Natural killer cell treated with Interleukin-12 subunit alpha and Interleukin-12 subunit beta and Interleukin-15 and Interleukin-18, amount 100 ng/mL, for 72 hours (primary cell): Measurements from ENCODE around the gene CFAP52. TPM values are rescaled to one million over a fixed set of nuclear protein-coding genes. Genes with fewer than 3 reads are reported as not detected.
A peak's percentile ranks its signal among the peaks of the same experiment; 100 is the strongest.
"Not testable (repeated sequence)": the region's sequence is repeated elsewhere in the genome, so short reads cannot be mapped to it uniquely, and the experiment has no call there.

ENCODE experiments used
- ATAC-seq, 2 donors: fragments of 150-1000 bp; cut with Tn5 transposase in 1 of 2; sonication (Bioruptor Pico), chemical (Tn5 transposase) in 1 of 2; 2 replicates each; pipeline ENCODE4 v1.10.0; 2021
- DNase-seq: peaks from one replicate; pipeline ENCODE4 v3.0.0; 2022; ENCODE audit warnings: low spot score
- H3K27ac Mint-ChIP-seq, 2 donors: 1 replicate in 1 of 2; 2 replicates in 1 of 2; pipeline ENCODE4 v1.8.0; 2022; ENCODE audit warnings: mixed read lengths in 2 of 2, mild to moderate bottlenecking in 1 of 2, moderate library complexity in 1 of 2
- H3K27me3 Mint-ChIP-seq, 2 donors: 1 replicate in 1 of 2; 2 replicates in 1 of 2; pipeline ENCODE4 v1.8.0; 2022; ENCODE audit warnings: mixed read lengths in 2 of 2
- H3K36me3 Mint-ChIP-seq: one replicate; pipeline ENCODE4 v1.8.0; 2022; ENCODE audit warnings: mixed read lengths
- H3K4me1 Mint-ChIP-seq, 2 donors: 1 replicate in 1 of 2; 2 replicates in 1 of 2; pipeline ENCODE4 v1.8.0; 2022; ENCODE audit warnings: low read depth in 2 of 2, mixed read lengths in 2 of 2, mild to moderate bottlenecking in 1 of 2
- H3K4me3 Mint-ChIP-seq: one replicate; pipeline ENCODE4 v1.8.0; 2022; ENCODE audit warnings: mixed read lengths
- H3K9me3 Mint-ChIP-seq: 2 replicates; pipeline ENCODE4 v1.8.0; 2022; ENCODE audit warnings: mixed read lengths
- total RNA-seq, 2 donors: library from RNA; stranded (reverse); gene quantifications; one replicate each; pipeline ENCODE4 v1.2.3, GENCODE V29; 2022

Gene CFAP52
- total RNA-seq, 2 donors from 2014 or later = not detected

DNA sequence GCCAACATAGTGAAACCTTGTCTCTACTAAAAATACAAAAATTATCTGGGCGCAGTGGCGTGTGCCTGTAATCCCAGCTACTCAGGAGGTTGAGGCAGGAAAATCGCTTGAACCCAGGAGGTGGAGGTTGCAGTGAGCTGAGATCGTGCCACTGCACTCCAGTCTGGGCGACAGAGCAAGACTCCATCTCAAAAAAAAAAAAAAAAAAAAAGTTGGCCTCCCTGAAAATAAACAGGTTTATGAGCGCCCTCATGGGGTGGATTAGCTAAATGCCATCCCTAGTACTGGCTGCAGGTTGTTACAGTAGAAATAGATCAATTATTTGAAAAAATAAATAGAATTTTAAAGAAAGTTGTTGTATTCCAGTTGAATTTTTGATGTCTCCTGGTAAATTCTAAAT, 21.7 kb upstream of the CFAP52 start:
- not testable (repeated sequence) for DNase-seq, H3K27ac Mint-ChIP-seq, ATAC-seq

DNA sequence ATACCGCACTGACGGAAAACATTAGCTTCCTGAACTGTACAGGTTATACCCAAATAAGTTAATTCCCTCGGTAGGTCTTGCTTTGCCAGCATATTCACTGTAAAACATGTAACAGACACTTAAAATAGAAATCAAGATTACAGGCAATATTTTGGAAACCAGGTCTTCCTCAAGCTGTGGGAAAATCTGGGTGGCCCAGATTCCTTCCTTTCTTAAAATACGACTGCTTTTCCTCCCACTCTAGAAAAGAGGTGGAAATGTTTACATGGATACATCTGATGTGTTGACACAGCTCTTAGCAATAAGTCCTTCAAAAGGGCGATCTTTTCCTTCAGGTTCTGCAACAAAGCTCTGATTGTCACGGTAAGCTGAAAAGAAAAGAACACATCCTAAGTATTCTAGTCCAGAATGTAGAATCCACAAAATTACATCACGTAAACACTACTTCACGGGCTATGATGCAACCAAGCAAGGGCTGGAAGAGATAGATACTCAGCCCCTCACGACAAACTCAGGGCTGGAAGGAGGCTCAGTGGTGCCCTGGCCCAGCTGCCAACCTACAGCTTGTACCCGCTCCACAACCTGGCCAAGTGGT, 19.2 kb upstream of the CFAP52 start:
- no peaks in the 10 kb centered on the region for H3K9me3 Mint-ChIP-seq
- peaks cover 8 to 12% of the 10 kb centered on the region in 2 donors for H3K4me1 Mint-ChIP-seq
- ATAC-seq (no peak), DNase-seq (no peak)
- H3K4me3 Mint-ChIP-seq = no peak overlapping the region
- no peaks in the 10 kb centered on the region for H3K27me3 Mint-ChIP-seq
- H3K36me3 Mint-ChIP-seq = no peaks in the 10 kb centered on the region
- H3K27ac Mint-ChIP-seq = no peak overlapping the region

More for the DNA sequence above, 21.7 kb upstream of the CFAP52 start:
- H3K4me1 Mint-ChIP-seq = peaks cover 0 to 10% of the 10 kb centered on the region in 2 donors
- H3K4me3 Mint-ChIP-seq, H3K9me3 Mint-ChIP-seq, H3K27me3 Mint-ChIP-seq, H3K36me3 Mint-ChIP-seq: not testable (repeated sequence)

DNA sequence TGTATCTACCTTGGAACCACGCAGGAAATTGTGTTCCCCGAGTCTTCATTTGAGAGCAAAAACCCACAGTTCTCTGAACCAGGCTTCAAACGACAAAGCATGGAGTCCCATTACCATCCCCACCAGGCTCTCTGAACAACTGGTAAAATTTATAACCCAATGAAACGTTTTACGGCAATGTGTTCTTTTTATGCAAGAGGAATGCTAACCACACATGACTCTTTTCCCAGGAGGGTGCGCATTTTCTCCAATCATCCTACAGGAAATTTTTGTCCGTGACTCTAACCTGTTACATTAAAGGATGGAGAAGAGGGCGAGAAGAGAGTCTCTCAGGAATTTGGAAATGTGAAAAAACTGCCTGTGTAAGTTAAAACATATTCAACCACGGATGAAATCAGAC, 18.6 kb upstream of the CFAP52 start:
- H3K27ac Mint-ChIP-seq = peak overlapping the region in 1 of 2 donors; percentile 27
- no peaks in the 10 kb centered on the region for H3K9me3 Mint-ChIP-seq
- ATAC-seq (no peak), DNase-seq (no peak)
- peaks cover 4% of the 10 kb centered on the region for H3K36me3 Mint-ChIP-seq
- H3K4me1 Mint-ChIP-seq = peaks cover 14 to 18% of the 10 kb centered on the region in 2 donors
- no peak overlapping the region for H3K4me3 Mint-ChIP-seq
- no peaks in the 10 kb centered on the region for H3K27me3 Mint-ChIP-seq

DNA sequence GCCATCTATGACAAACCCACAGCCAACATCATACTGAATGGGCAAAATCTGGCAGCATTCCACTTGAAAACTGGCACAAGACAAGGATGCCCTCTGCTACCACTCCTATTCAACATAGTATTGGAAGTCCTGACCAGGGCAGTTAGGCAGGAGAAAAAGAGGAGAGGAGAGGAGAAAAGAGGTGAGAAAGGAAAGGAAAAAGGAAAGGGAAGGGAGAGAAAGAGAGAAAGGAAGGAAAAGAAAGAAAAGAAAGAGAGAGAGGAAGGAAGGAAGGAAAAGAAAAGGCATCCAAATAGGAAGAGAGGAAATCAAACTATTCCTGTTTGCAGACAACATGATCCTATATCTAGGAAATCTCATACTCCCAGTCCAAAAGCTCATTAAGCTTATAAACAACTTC, 12.3 kb upstream of the CFAP52 start:
- no peak for DNase-seq

DNA sequence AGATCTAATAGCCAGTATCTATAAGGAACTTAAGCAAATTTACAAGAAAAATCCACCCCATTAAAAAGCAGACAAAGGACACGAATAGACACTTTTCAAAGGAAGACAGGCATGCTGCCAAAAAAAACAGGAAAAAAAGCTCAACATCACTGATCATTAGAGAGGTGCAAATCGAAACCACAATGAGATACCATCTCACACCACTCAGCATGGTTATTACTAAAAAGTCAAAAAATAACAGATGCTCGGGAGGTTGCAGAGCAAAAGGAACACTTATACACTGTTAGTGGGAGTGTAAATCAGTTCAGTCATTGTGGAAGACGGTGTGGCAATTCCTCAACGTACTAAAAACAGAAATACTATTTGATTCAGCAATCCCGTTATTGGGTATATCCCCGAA, 10.4 kb upstream of the CFAP52 start:
- Mint-ChIP-seq H3K27me3 (no peaks in the 10 kb centered on the region), H3K9me3 (no peaks in the 10 kb centered on the region), H3K4me3 (peak overlapping the region; percentile 61), H3K4me1 (peaks cover 44 to 46% of the 10 kb centered on the region in 2 donors), H3K36me3 (peaks cover 19% of the 10 kb centered on the region), H3K27ac (peak overlapping the region; percentile 26 to 29)
- ATAC-seq (peak in 1 of 2 donors; percentile 70), DNase-seq (no peak)

More for the DNA sequence above, 12.3 kb upstream of the CFAP52 start:
- peaks cover 19% of the 10 kb centered on the region for H3K36me3 Mint-ChIP-seq
- H3K9me3 Mint-ChIP-seq = no peaks in the 10 kb centered on the region
- peak overlapping the region; percentile 2 to 11 for H3K27ac Mint-ChIP-seq
- H3K4me1 Mint-ChIP-seq = peaks cover 42 to 48% of the 10 kb centered on the region in 2 donors
- ATAC-seq = no peak
- H3K27me3 Mint-ChIP-seq = no peaks in the 10 kb centered on the region
- peak overlapping the region; percentile 6 for H3K4me3 Mint-ChIP-seq

DNA sequence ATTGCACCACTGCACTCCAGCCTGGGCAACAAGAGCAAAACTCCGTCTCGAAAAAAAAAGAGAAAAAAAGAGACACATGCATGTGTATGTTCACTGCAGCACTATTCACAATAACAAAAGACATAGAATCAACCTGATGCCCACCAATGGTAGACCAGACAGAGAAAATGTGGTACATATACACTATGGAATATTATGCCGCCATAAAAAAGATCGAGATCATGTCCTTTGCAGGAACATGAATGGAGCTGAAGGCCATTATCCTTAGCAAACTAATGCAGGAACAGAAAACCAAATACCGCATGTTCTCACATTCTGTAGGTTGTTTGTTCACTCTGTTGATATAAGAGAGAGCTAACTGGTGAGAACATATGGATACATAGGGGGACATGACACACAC, 9.7 kb upstream of the CFAP52 start:
- not testable (repeated sequence) for DNase-seq, ATAC-seq, H3K9me3 Mint-ChIP-seq, H3K27me3 Mint-ChIP-seq
- Mint-ChIP-seq H3K4me3 (peak overlapping the region; percentile 61), H3K36me3 (peaks cover 19% of the 10 kb centered on the region), H3K27ac (peak overlapping the region; percentile 26 to 29), H3K4me1 (peaks cover 44 to 46% of the 10 kb centered on the region in 2 donors)

DNA sequence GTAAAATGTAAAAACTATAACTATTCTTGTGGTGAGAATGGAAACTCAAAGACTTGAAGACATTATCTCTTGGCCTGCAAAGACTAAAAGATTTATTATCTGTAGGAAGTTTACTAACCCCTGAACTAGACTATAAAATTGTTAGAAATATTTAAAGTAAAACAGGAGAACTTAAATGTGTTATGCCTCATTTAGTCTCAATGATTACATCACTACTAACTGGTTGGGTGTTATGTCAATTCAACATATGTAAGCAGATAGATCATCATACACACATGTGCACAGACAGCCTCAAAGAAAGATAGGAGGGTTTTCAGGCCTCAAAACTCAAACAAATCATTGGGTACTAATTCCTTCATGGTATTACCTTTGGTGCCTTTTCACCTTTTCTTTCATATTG, 8.4 kb upstream of the CFAP52 start:
- no peak for ATAC-seq
- H3K4me1 Mint-ChIP-seq = peaks cover 38 to 39% of the 10 kb centered on the region in 2 donors
- no peak overlapping the region for H3K27ac Mint-ChIP-seq
- no peak overlapping the region for H3K4me3 Mint-ChIP-seq
- H3K36me3 Mint-ChIP-seq = peaks cover 15% of the 10 kb centered on the region
- no peak for DNase-seq
- no peaks in the 10 kb centered on the region for H3K9me3 Mint-ChIP-seq
- H3K27me3 Mint-ChIP-seq = no peaks in the 10 kb centered on the region

DNA sequence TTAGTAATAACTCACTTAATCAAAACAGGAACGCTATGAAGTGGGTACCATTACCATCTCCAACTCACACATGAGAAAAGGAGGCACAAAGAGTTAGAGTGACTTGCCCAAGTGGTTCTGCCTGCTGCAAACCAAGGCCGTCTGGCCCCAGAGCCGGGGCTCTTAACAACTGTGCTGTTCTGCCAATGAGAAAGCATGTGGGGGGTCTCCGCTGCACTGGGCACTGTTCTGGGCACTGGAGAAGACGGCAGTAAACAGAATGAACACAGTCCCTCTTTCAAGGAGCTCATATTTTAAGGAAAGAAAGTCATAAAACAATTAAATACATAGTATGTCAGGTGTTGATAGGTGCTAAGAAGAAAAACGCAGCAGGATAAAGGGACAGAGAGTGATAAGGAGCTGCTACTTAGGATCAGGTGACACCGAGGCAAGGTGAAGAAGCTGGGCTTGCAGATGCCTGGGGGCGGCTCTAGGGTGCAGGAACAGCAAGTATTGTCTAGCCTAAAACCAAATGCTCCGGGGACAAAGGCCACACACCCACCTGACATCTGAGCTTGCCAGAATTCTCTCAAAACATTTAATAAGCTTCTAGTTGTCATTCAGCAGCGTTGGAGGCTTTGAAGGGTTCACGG, 7.4 kb upstream of the CFAP52 start:
- no peak for ATAC-seq
- Mint-ChIP-seq H3K27ac (no peak overlapping the region), H3K9me3 (no peaks in the 10 kb centered on the region), H3K36me3 (peaks cover 11% of the 10 kb centered on the region), H3K4me3 (no peak overlapping the region), H3K27me3 (no peaks in the 10 kb centered on the region), H3K4me1 (peaks cover 32 to 43% of the 10 kb centered on the region in 2 donors)
- DNase-seq = no peak

DNA sequence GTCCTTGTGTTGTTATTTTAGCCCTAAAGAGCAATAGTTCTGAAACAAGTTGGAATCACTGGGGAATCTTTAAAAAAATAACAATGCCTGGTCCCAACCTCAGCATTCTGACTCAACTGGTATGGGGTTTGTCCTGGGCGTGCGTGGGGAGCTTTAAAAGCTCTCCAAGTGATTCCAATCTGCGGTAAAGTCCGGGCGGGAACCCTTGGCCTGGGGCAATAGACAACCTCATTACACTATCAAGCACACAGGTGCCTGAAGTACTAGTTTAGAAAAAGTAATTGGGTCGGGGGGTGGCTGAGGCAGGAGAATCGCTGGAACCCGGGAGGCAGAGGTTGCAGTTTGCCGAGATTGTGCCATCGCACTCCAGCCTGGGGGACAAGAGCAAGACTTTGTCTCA, 5.2 kb upstream of the CFAP52 start:
- Mint-ChIP-seq H3K27ac (no peak overlapping the region), H3K36me3 (peaks cover 8% of the 10 kb centered on the region), H3K4me1 (peaks cover 24 to 35% of the 10 kb centered on the region in 2 donors), H3K27me3 (no peaks in the 10 kb centered on the region), H3K4me3 (no peak overlapping the region), H3K9me3 (no peaks in the 10 kb centered on the region)
- no peak for DNase-seq
- ATAC-seq = no peak

DNA sequence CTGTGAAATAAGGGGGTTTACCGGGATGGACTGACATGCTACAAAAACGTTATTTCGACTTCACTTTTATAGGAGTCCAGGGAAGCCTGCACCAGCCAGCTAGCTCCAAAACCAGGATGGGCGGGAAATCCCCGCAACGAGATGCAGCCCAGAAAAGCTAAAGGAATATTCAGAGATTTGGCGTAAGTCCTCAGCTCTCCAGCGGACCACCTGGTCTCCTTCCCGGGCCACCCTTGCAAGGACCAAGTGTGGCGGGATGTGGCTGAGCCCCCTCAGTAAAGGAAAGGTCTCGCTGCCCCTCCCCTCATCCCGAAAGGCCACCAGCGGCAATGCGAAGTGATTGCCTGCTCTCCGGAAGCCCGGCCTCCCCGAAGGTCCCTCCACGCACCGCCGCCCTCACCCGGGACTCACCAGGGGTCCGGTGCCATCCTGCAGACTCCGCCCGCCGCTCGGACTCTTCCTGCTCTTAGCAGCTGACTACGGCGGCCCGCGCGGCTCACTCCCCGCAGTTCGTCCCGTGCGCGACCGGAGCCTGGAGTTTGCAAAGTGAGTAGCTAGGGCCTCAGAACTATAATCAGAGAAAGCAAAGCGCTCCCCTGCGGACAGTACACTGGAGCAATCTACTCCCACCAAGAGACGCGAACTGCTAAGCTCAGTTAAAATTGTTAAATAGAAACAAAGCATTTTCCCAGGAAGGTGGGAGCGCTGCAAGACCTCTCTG, 901 bp upstream of the CFAP52 start, which contains the start of gene STX8:
Gene STX8, minus strand, starts transcription at position 440 of the 721 bp plus-strand sequence. Its CDS starts 12 bp downstream, at position 428.
- no peaks in the 10 kb centered on the region for H3K27me3 Mint-ChIP-seq
- peaks cover 22 to 29% of the 10 kb centered on the region in 2 donors for H3K4me1 Mint-ChIP-seq
- peak within 1 kb of the TSS; percentile 89 to 91 for H3K27ac Mint-ChIP-seq
- ATAC-seq = peak; percentile 95 to 97
- no peaks in the 10 kb centered on the region for H3K36me3 Mint-ChIP-seq
- no peaks in the 10 kb centered on the region for H3K9me3 Mint-ChIP-seq
- H3K4me3 Mint-ChIP-seq = peak within 1 kb of the TSS; percentile 99
- DNase-seq = peak; percentile 92

DNA sequence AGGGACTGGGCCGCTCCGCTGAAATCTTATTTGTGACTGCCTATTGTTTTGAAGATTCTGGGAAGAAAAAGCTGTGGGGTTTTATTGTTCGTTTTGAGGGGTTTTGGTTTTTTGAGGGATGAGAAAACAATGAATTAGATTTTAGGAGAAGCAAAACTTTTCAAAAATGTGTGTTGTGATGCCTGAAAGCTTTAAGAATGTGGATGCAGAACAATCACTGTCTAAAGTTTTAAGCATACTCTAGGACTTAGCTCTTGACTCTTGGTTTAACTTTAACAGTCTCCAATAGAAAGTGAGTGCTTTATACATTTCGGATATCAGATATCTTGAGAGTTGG, 899 bp downstream of the CFAP52 start:
- Mint-ChIP-seq H3K27me3 (no peaks in the 10 kb centered on the region), H3K9me3 (no peaks in the 10 kb centered on the region), H3K27ac (no peak overlapping the region), H3K36me3 (no peaks in the 10 kb centered on the region), H3K4me1 (peaks cover 19 to 26% of the 10 kb centered on the region in 2 donors), H3K4me3 (peak overlapping the region; percentile 99)
- DNase-seq (no peak), ATAC-seq (no peak)

DNA sequence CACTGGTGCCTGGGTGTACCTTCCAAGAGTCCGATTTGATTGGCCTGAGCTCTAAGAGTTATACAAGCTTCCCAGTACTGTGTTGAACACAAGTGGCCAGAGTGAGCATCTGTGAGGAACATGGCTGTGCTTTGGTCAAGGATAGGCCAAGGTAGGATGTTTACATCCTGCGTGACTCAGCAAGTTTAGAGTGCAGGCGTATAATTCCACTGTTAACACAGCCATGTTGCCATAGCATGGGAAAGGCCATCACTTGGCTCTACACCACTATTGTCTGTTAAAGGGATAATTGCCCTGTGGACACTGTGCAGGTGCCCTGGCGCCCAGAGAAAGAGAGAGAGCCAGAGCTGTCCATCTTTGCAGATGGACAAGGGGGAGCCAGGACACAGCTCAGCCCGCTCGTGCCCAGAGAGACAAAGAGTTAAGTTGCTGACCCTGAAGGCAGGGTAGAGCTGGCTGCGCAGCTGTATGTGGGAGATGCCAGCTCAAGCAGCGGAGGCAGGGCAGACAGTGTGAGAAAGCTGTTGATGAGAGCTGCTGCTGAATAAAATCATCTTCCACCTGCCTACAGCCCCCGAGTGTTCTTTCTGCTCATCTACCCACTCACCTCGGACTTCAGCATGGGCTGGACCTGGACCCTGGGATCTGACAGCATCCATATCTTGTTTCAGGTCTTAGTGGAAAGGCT, 11.7 kb downstream of the CFAP52 start:
- no peak overlapping the region for H3K27ac Mint-ChIP-seq
- H3K4me3 Mint-ChIP-seq = no peak overlapping the region
- H3K9me3 Mint-ChIP-seq = peaks cover 3% of the 10 kb centered on the region
- peaks cover 5 to 14% of the 10 kb centered on the region in 2 donors for H3K27me3 Mint-ChIP-seq
- DNase-seq (no peak), ATAC-seq (no peak)
- H3K4me1 Mint-ChIP-seq = no peaks in the 10 kb centered on the region
- H3K36me3 Mint-ChIP-seq = no peaks in the 10 kb centered on the region

DNA sequence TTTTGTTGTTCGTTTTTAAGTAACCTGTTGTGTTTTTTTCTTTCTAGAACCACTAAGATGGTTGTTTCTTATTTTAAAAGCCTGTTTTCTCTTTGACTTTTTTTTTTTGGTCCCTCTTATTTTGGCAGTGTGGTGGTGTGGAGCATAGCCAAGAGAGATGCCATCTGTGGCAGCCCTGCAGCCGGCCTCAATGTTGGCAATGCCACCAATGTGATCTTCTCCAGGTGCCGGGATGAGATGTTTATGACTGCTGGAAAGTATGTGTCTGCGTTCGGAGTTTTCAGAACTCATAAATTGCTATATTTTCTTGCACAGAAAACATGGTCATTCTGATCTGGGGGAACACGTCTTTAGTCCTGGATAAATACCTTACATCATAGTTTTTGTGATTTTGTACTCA, 17.6 kb downstream of the CFAP52 start:
- peaks cover 11 to 33% of the 10 kb centered on the region in 2 donors for H3K27me3 Mint-ChIP-seq
- no peak for DNase-seq
- H3K36me3 Mint-ChIP-seq = no peaks in the 10 kb centered on the region
- H3K27ac Mint-ChIP-seq = no peak overlapping the region
- no peaks in the 10 kb centered on the region for H3K4me1 Mint-ChIP-seq
- H3K4me3 Mint-ChIP-seq = no peak overlapping the region
- no peak for ATAC-seq
- H3K9me3 Mint-ChIP-seq = no peaks in the 10 kb centered on the region
